ENCODE measurements around the gene RAD21L1.

RAD21L1 gene

GRCh38 chr20:1287787-1288569, 62.1 kb downstream of the RAD21L1 start:
- Histone ChIP-seq H3K27ac (replicated peaks) (no peak overlapping the region), H3K27me3 (ENCODE audit: insufficient read depth, poor library complexity, severe bottlenecking) (peaks cover 3% of the 10 kb centered on the region), H3K4me3 (replicated peaks; ENCODE audit: insufficient read depth, low read length) (no peak overlapping the region)
- DNase-seq (ENCODE audit: low read depth in 1 of 2, low spot score in 1 of 2): no peak
- TF ChIP-seq, protein P1, sequence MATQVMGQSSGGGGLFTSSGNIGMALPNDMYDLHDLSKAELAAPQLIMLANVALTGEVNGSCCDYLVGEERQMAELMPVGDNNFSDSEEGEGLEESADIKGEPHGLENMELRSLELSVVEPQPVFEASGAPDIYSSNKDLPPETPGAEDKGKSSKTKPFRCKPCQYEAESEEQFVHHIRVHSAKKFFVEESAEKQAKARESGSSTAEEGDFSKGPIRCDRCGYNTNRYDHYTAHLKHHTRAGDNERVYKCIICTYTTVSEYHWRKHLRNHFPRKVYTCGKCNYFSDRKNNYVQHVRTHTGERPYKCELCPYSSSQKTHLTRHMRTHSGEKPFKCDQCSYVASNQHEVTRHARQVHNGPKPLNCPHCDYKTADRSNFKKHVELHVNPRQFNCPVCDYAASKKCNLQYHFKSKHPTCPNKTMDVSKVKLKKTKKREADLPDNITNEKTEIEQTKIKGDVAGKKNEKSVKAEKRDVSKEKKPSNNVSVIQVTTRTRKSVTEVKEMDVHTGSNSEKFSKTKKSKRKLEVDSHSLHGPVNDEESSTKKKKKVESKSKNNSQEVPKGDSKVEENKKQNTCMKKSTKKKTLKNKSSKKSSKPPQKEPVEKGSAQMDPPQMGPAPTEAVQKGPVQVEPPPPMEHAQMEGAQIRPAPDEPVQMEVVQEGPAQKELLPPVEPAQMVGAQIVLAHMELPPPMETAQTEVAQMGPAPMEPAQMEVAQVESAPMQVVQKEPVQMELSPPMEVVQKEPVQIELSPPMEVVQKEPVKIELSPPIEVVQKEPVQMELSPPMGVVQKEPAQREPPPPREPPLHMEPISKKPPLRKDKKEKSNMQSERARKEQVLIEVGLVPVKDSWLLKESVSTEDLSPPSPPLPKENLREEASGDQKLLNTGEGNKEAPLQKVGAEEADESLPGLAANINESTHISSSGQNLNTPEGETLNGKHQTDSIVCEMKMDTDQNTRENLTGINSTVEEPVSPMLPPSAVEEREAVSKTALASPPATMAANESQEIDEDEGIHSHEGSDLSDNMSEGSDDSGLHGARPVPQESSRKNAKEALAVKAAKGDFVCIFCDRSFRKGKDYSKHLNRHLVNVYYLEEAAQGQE (IDR thresholded peaks at IDR 0.05; ENCODE audit: insufficient replicate concordance, low read depth): no peak
- no peak for TF ChIP-seq POLR2AphosphoS5 (IDR thresholded peaks at IDR 0.05; ENCODE audit: low read depth)

DNA sequence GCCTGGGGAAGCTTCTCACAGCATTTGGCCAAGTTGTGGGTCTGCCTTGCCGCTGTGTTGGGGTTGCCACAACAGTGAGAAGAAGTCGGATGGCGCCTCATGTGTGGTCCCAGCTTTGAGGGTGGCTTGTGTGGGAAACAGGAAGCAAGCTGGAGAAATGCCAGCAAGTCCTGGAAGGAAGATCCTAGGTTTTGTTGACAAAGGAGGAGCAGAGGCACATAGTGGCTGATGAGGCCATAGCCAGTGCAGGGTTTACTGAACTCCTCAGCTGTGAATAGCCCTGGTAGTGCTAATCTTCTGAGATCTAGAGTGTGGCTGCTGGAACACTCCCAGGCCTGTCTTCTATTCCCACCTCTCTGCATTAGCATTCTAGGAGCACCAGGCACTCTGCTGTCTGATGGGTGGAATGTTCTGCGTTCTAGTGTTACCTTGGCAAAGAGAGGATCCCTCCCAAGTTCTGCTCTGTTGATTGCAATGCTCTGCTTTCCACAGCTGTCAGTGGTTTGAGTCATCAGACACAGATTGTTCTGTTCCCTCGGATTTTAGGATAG, 65.4 kb downstream of the RAD21L1 start:
- Histone ChIP-seq H3K27me3 (ENCODE audit: insufficient read depth, poor library complexity, severe bottlenecking) (peaks cover 3% of the 10 kb centered on the region), H3K4me3 (replicated peaks; ENCODE audit: insufficient read depth, low read length) (no peak overlapping the region), H3K27ac (replicated peaks) (no peak overlapping the region)
- TF ChIP-seq, protein P1 (IDR thresholded peaks at IDR 0.05; ENCODE audit: insufficient replicate concordance, low read depth): no peak
- TF ChIP-seq SPI1 (IDR thresholded peaks at IDR 0.05; ENCODE audit: borderline replicate concordance, low read depth) (no peak), CTCF (IDR thresholded peaks at IDR 0.05; ENCODE audit: insufficient read depth, low read length) (no peak)
- DNase-seq (ENCODE audit: low read depth in 1 of 2, low spot score in 1 of 2): no peak

DNA sequence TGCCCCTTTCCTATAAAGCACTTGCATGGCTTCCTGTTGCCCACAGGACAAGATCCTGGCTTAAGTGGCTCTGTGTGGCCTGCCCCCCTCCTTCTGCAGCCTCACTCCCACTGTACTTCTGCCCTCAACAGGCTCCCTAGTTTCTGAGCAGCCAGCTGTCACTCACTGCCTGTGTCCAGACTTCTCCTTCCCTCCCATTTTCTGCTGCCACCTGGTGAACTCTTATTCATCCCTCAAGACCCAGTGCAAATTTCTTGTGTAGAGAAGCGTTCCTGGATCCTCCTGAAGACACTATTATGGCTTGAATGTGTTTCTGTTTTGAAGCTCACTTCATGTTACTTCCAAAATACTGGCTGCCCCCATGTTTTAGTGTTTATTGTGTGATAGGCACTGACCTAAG, 66.8 kb downstream of the RAD21L1 start:
- H3K27me3 ChIP-seq (ENCODE audit: insufficient read depth, poor library complexity, severe bottlenecking): peaks cover 3% of the 10 kb centered on the region
- TF ChIP-seq GABPA (IDR thresholded peaks at IDR 0.05; ENCODE audit: low read depth) (no peak), SPI1 (IDR thresholded peaks at IDR 0.05; ENCODE audit: borderline replicate concordance, low read depth) (no peak), CTCF (IDR thresholded peaks at IDR 0.05; ENCODE audit: insufficient read depth, low read length) (no peak), POLR2AphosphoS5 (IDR thresholded peaks at IDR 0.05; ENCODE audit: low read depth) (no peak)
- TF ChIP-seq, protein P1 (IDR thresholded peaks at IDR 0.05; ENCODE audit: insufficient replicate concordance, low read depth): no peak
- no peak overlapping the region for H3K4me3 ChIP-seq (replicated peaks; ENCODE audit: insufficient read depth, low read length)
- DNase-seq (ENCODE audit: low read depth in 1 of 2, low spot score in 1 of 2): no peak
- no peak overlapping the region for H3K27ac ChIP-seq (replicated peaks)

Data from HL-60 (cell line).